Osteoblast (primary cell): ENCODE results near the gene ARPC4. TPM values are rescaled to one million over a fixed set of nuclear protein-coding genes. Genes with fewer than 3 reads are reported as not detected.

ENCODE experiments used
- DNase-seq: peaks from one replicate; pipeline ENCODE4 v3.0.0; 2011; ENCODE audit warnings: low spot score, mixed read lengths; ENCODE audit not compliant: insufficient read length; ENCODE audit errors: missing footprints
- H2AFZ ChIP-seq: 2 replicates; pipeline ENCODE4 v1.6.0; 2011; ENCODE audit warnings: mild to moderate bottlenecking, low read length
- H3K27ac ChIP-seq: 2 replicates; pipeline ENCODE4 v1.5.1; 2011; ENCODE audit warnings: mild to moderate bottlenecking, low read depth, low read length, moderate library complexity
- H3K27me3 ChIP-seq: 2 replicates; pipeline ENCODE4 v1.6.0; 2012; ENCODE audit warnings: mild to moderate bottlenecking, control low read depth, inconsistent platforms, low read length, moderate library complexity; ENCODE audit not compliant: insufficient read depth
- H3K36me3 ChIP-seq: 2 replicates; pipeline ENCODE4 v1.5.1; 2011; ENCODE audit warnings: mild to moderate bottlenecking, low read length, control low read depth, moderate library complexity; ENCODE audit not compliant: insufficient read depth
- H3K4me1 ChIP-seq: 2 replicates; pipeline ENCODE4 v1.5.1; 2011; ENCODE audit warnings: mild to moderate bottlenecking, low read length, control low read depth, moderate library complexity; ENCODE audit not compliant: insufficient read depth
- H3K4me2 ChIP-seq: 2 replicates; pipeline ENCODE4 v1.6.0; 2011; ENCODE audit warnings: mild to moderate bottlenecking, low read length; ENCODE audit not compliant: insufficient read depth
- H3K4me3 ChIP-seq: fragments of 200-600 bp; sonication (generic); 3 replicates; pipeline ENCODE4 v1.5.1; 2012; ENCODE audit warnings: mild to moderate bottlenecking, low read length, inconsistent platforms; ENCODE audit not compliant: insufficient read depth
- H3K79me2 ChIP-seq: 2 replicates; pipeline ENCODE4 v1.6.0; 2012; ENCODE audit warnings: mild to moderate bottlenecking, low read length, control low read depth, inconsistent platforms; ENCODE audit not compliant: insufficient read depth
- H3K9me3 ChIP-seq: 2 replicates; pipeline ENCODE4 v1.5.1; 2011; ENCODE audit warnings: low read depth, low read length, control low read depth
- H4K20me1 ChIP-seq: 2 replicates; pipeline ENCODE4 v1.6.0; 2012; ENCODE audit warnings: mild to moderate bottlenecking, low read length, control low read depth; ENCODE audit not compliant: insufficient read depth
- CTCF ChIP-seq: IDR thresholded peaks from 2 replicates; pipeline ENCODE4 v1.5.1; 2011; ENCODE audit warnings: mild to moderate bottlenecking, low read depth, low read length, moderate library complexity; ENCODE audit errors: extremely low read depth
- total RNA-seq: library from RNA; depleted of rRNA; stranded (reverse); fragments of >200 nt; gene quantifications from 2 replicates; pipeline ENCODE4 v1.2.3, GENCODE V29; 2012

Gene ARPC4
- total RNA-seq, 1 donor = 222 TPM

- Histone ChIP-seq H4K20me1 (no peaks in the 10 kb centered on the region), H3K4me1 (no peaks in the 10 kb centered on the region), H2AFZ (no peak overlapping the region), H3K36me3 (no peaks in the 10 kb centered on the region), H3K27me3 (no peaks in the 10 kb centered on the region), H3K4me3 (no peak overlapping the region), H3K9me3 (no peaks in the 10 kb centered on the region), H3K27ac (no peak overlapping the region), H3K79me2 (no peaks in the 10 kb centered on the region), H3K4me2 (no peak overlapping the region)
- DNase-seq = no peak
- TF ChIP-seq CTCF = no peak
Measured at GRCh38 chr3:9820543-9820942, 27.7 kb downstream of the ARPC4 start.

GRCh38 chr3:9820946-9821345 is 28.1 kb downstream of the ARPC4 start:
- DNase-seq = peak; percentile 69
- H3K36me3 ChIP-seq = no peaks in the 10 kb centered on the region
- TF ChIP-seq CTCF = peak; percentile 43
- H2AFZ ChIP-seq = no peak overlapping the region
- no peaks in the 10 kb centered on the region for H4K20me1 ChIP-seq
- no peaks in the 10 kb centered on the region for H3K4me1 ChIP-seq
- no peaks in the 10 kb centered on the region for H3K27me3 ChIP-seq
- no peak overlapping the region for H3K27ac ChIP-seq
- no peaks in the 10 kb centered on the region for H3K9me3 ChIP-seq
- H3K4me3 ChIP-seq = no peak overlapping the region
- no peak overlapping the region for H3K4me2 ChIP-seq
- no peaks in the 10 kb centered on the region for H3K79me2 ChIP-seq

- H2AFZ ChIP-seq = no peak overlapping the region
- H3K9me3 ChIP-seq = no peaks in the 10 kb centered on the region
- DNase-seq = peak; percentile 37
- H3K79me2 ChIP-seq = no peaks in the 10 kb centered on the region
- no peaks in the 10 kb centered on the region for H4K20me1 ChIP-seq
- no peak overlapping the region for H3K4me3 ChIP-seq
- no peaks in the 10 kb centered on the region for H3K4me1 ChIP-seq
- H3K4me2 ChIP-seq = no peak overlapping the region
- no peak overlapping the region for H3K27ac ChIP-seq
- H3K27me3 ChIP-seq = no peaks in the 10 kb centered on the region
- no peak for TF ChIP-seq CTCF
- H3K36me3 ChIP-seq = peaks cover 25% of the 10 kb centered on the region
Measured at GRCh38 chr3:9825451-9826040, 32.7 kb downstream of the ARPC4 start.

GRCh38 chr3:9826815-9827573 is 34.1 kb downstream of the ARPC4 start:
- Histone ChIP-seq H3K36me3 (peaks cover 32% of the 10 kb centered on the region), H3K27me3 (no peaks in the 10 kb centered on the region), H3K9me3 (no peaks in the 10 kb centered on the region), H2AFZ (no peak overlapping the region), H3K27ac (no peak overlapping the region), H3K4me2 (no peak overlapping the region), H3K79me2 (no peaks in the 10 kb centered on the region), H3K4me1 (no peaks in the 10 kb centered on the region), H4K20me1 (no peaks in the 10 kb centered on the region), H3K4me3 (no peak overlapping the region)
- peak; percentile 86 for DNase-seq
- TF ChIP-seq CTCF = no peak
